GM19035 (cell line): ENCODE measurements around the gene SHROOM3.

ENCODE experiments used
- ATAC-seq: cut with Tn5 transposase; IDR thresholded peaks from one replicate; pipeline ENCODE4 v1.9.1; 2021; ENCODE audit not compliant: unreplicated experiment

Gene SHROOM3

GRCh38 chr4:76620723-76621468 lies 185.9 kb downstream of the SHROOM3 start:
- no peak for ATAC-seq

GRCh38 chr4:76622126-76622525 lies 187.1 kb downstream of the SHROOM3 start:
- ATAC-seq, result no peak

DNA sequence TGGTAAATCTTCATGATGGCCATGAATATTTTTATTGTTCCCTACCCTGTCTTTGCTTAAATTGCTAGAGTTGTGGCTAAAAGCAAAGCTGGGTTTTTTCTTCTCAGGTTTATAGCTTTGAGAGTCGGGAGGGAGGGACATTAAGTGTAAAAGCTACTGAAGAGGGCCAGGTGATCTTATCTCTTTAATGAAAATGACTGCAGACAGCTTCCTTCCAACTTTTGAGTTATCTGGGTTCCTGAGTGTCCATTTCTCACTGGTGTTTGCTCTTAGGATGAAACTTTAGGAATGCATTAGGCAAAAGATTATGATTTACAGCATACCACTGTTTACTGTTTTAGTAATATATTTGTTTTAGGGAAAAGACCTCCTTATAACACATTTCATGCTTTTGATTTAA lies 187.7 kb downstream of the SHROOM3 start:
- no peak for ATAC-seq

DNA sequence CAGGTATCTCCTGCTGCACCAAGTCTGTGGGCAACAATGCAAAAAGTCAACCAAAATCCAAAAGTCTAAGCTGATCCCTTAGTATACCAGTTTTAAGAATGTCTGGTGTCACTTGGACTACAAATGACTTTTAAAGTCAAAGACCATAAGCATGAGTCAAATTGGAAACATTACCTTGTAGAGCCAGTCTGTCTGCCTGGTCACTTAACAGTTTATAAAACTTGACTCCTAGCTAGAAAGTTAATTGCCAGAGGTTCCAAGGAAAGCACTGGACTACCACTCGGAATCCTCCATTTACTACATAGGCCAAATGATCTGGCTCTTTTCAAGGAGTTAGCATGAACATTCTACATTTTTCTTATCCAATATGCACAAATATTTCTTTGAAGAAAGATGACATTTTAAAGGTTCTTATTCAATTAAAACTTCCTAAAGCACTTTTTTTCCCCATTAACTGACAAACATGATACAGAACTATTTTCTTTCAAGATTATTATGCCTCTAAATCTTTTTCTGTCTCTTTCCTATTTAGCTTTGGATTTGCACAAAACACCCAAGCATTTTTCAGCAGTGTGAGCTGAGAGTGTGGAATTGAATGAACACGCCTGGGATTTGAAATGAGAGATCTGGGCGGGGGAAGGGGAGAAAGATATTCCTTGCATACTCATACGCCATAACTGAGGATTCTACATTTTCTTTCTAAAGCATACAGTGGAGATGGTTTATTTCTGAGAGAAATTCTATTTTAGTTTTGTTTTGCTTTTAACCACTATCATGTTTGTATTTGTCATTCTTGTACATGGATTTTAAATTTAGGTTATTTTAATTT lies 188.4 kb downstream of the SHROOM3 start:
- no peak for ATAC-seq

DNA sequence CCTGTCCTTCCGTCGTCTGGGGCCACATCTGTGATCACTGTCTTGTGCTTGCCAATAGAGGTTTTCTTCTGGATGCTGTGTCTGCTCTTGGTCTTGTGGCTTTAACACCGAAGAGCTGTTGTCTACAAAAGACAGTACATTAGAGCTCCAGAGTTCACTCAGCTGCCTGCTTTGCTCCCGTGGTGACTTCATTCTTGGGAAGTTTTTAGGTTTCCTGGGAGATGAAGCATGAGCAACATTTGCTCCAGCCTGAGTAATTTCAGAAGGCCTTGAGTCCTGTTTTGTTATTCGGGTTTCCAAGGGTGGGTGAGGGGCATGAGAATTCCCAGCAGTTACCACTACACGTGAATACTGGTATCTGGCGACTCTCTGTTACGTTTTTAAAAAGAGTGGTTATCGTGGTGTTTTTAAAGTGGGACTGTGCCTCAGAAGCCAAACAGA lies 189.2 kb downstream of the SHROOM3 start:
- ATAC-seq, result no peak

GRCh38 chr4:76624931-76625715 lies 190.1 kb downstream of the SHROOM3 start:
- ATAC-seq, result no peak

- no peak for ATAC-seq
These were observed 191.8 kb downstream of the SHROOM3 start for GRCh38 chr4:76626686-76627465.

- ATAC-seq, result no peak
These were observed 193.2 kb downstream of the SHROOM3 start for GRCh38 chr4:76628251-76628650.

GRCh38 chr4:76630741-76631140 lies 195.7 kb downstream of the SHROOM3 start:
- ATAC-seq, result no peak

DNA sequence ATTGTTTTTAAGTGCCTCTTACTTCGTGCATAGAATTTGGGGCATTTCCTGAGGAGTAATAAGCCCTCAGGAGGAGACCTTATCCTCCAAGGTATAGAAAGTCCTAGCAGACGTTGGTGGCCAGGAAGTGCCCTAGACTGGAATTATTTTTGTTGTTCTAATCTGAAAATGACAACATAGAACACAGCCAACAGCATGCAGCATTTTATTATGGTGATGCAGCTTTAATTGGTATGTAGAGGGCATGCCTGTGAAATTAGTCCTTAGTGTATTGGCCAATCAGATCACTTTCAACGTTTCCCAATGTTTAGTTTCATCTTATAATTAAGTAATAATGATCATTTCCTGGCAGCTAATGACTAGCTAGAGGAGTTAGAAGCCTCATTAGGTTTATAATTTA lies 199.2 kb downstream of the SHROOM3 start:
- no peak for ATAC-seq

GRCh38 chr4:76637712-76638361 lies 202.8 kb downstream of the SHROOM3 start:
- ATAC-seq, result no peak

DNA sequence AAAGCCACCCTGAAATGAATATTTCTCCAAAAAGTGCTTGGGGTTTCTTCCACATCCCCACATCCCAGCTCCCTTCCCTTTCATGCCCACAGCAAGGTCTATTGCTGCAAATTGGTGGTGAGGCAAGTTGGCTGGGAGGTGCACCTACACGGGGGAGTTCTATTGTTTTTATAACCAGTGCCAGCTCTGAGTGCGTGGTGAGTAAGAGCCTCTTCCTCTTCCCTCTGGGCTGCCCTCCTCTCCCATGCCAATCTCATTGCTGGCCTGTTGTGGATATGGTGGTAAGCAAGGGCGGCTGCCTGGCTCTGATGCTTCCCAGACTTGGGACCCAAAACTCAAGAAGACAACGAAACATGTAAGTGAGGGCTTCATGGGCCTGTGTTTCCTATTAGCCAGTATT lies 204.3 kb downstream of the SHROOM3 start:
- ATAC-seq, result no peak

DNA sequence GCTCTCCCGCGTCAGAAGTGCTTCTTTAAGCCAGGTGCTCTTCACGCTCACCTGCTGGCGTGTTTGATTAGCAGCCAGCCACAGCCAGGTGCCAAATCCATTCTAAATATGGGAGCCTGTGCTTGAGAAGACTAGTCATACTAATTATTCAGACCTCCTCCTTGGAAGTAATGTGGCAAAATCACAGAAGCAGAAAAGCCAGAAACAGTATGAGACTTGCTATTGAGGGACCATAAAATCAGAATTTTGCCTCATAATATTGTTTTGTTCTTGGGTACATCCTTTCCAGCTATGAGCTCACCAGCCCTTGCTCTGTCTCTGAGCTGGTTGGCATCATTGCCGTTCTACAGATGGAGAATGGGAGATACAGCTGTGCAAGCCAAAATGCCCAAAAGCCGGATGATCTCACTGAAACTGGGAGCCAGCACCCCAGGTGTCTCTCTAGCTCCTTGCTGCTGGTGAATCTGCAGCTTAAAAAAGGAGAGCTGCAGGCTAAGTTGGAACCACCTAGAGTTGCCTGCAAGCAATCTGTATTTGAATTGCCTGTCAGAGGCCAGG lies 205.4 kb downstream of the SHROOM3 start:
- ATAC-seq, result no peak

- ATAC-seq, result no peak
These were observed 206.3 kb downstream of the SHROOM3 start for GRCh38 chr4:76641351-76641750.

DNA sequence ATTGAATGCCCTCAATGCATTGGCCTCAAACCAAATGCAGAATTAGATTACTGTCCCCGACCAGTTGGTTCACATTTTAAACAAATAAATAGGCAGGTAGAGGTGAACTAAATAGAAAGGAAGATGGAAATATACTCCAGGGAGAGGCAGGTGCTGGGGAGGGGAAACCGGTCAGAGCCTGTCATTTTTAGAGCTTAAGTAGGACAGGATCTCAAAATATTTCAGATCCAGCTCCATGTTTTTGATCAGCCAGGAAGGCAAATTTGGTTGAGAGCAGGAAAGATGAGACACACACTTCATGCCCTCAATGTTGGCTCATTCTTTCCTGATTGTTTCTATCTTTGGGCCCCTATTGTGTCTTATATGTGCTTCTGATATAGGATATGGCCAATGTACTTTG lies 206.7 kb downstream of the SHROOM3 start:
- ATAC-seq, result no peak

DNA sequence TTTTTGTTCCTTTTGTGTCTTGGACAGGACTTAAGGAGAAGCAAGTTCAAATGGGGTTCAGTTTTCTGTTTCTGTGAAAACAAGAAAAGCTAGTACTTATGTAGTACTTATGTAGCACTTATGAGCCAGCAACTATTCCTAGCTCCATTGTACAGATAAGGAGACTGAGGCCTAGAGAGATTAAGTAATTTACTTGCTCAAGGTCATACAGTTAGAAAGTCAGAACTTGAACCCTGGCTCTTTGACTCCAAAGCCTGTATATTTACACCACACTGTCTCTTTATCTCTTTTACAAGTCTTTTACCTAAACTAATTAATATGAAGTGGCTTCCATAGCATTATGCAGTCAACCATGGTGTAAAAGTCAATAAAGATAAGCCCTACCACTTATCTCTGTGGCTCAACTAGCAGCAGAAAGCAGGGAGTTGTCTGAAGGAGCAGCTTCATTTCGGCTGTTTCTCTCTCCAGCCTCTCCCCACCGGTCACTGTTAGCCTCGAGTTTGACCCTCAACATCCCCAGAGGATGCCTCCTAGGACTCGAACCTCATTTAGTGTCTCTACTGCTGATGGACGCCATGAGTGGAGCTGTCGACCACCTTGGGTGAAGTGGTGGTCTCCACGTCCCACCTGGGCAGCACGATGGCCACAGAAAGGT lies 209.9 kb downstream of the SHROOM3 start:
- ATAC-seq, result no peak

- ATAC-seq, result no peak
These were observed 214.1 kb downstream of the SHROOM3 start for GRCh38 chr4:76649086-76649485.

DNA sequence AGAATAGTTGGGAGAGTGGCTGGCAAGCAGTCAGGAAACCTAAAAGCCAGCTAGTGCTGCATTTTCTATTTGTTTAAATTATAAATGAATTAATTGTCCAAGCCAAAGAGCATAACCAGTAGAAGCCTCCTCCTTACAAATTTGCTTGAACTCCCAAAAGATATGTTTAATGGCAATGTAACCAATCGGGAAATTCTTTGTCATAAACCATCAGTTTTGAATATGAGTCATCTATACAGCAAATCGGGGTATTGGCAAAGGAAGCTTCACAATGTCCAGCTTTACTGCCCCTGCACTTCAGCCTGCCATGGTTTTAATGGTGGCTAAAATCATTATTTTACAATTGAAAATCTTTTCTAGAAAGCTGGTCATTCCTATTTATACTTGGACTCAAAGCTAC lies 216.6 kb downstream of the SHROOM3 start:
- ATAC-seq, result no peak

GRCh38 chr4:76652389-76652788 lies 217.4 kb downstream of the SHROOM3 start:
- ATAC-seq, result no peak
